CD1c-positive myeloid dendritic cell (primary cell): ENCODE measurements around the gene FZD4.
"Not testable (repeated sequence)": the region's sequence is repeated elsewhere in the genome, so short reads cannot be mapped to it uniquely, and the experiment has no call there.

Experiments
- DNase-seq: peaks from one replicate; pipeline ENCODE4 v3.0.0-alpha.2; 2016; ENCODE audit errors: extremely low spot score

The FZD4 gene

GRCh38 chr11:86977441-86978050 is 22.4 kb upstream of the FZD4 start:
- no peak for DNase-seq

GRCh38 chr11:86972734-86973133 is 17.5 kb upstream of the FZD4 start:
- no peak for DNase-seq

- no peak for DNase-seq
These were observed 14.1 kb upstream of the FZD4 start for GRCh38 chr11:86969258-86969657.

GRCh38 chr11:86967601-86968000 is 12.4 kb upstream of the FZD4 start:
- not testable (repeated sequence) for DNase-seq

- no peak for DNase-seq
These were observed 2.9 kb upstream of the FZD4 start for GRCh38 chr11:86957976-86958646.

GRCh38 chr11:86956905-86957195 is 1.7 kb upstream of the FZD4 start:
- DNase-seq = no peak

- no peak for DNase-seq
These were observed 159 bp downstream of the FZD4 start for GRCh38 chr11:86955111-86955360.

- no peak for DNase-seq
These were observed 705 bp downstream of the FZD4 start for GRCh38 chr11:86954269-86955110.

GRCh38 chr11:86952221-86952875 is 2.8 kb downstream of the FZD4 start:
- DNase-seq = no peak

GRCh38 chr11:86951706-86952105 is 3.5 kb downstream of the FZD4 start:
- DNase-seq = no peak

- no peak for DNase-seq
These were observed 4.6 kb downstream of the FZD4 start for GRCh38 chr11:86950661-86950995.

GRCh38 chr11:86949995-86950660 is 5.1 kb downstream of the FZD4 start:
- DNase-seq = no peak

- no peak for DNase-seq
These were observed 6.5 kb downstream of the FZD4 start for GRCh38 chr11:86948733-86949132.

GRCh38 chr11:86947541-86947940 is 7.7 kb downstream of the FZD4 start:
- DNase-seq = no peak

- not testable (repeated sequence) for DNase-seq
These were observed 11.7 kb downstream of the FZD4 start for GRCh38 chr11:86943505-86943904.

- no peak for DNase-seq
These were observed 13.2 kb downstream of the FZD4 start for GRCh38 chr11:86941871-86942599.

GRCh38 chr11:86941077-86941870 is 13.9 kb downstream of the FZD4 start:
- no peak for DNase-seq

GRCh38 chr11:86940122-86940777 is 14.9 kb downstream of the FZD4 start:
- DNase-seq = no peak

- DNase-seq = peak; percentile 55
These were observed 16.0 kb downstream of the FZD4 start for GRCh38 chr11:86938900-86939880.
